Germinal center (tissue), 1 donor: Measurements from ENCODE around the gene DNAJA4.
A peak's percentile ranks its signal among the peaks of the same experiment; 100 is the strongest.

Experiments
- DNase-seq: peaks from one replicate; pipeline ENCODE4 v3.0.0; 2012; ENCODE audit warnings: mixed read lengths, low spot score

The DNAJA4 gene

GRCh38 chr15:78280319-78281072 is 16.1 kb downstream of the DNAJA4 start:
- DNase-seq, result no peak

- no peak for DNase-seq
Observed at GRCh38 chr15:78282324-78282723, 18.0 kb downstream of the DNAJA4 start.

GRCh38 chr15:78284758-78285157 is 20.4 kb downstream of the DNAJA4 start:
- no peak for DNase-seq

GRCh38 chr15:78290222-78290621 is 25.9 kb downstream of the DNAJA4 start:
- DNase-seq, result no peak

GRCh38 chr15:78291052-78291451 is 26.7 kb downstream of the DNAJA4 start:
- DNase-seq, result no peak

- DNase-seq, result no peak
Observed at GRCh38 chr15:78291698-78292097, 27.3 kb downstream of the DNAJA4 start.

- DNase-seq, result no peak
Observed at GRCh38 chr15:78292219-78292618, 27.9 kb downstream of the DNAJA4 start.

- peak; percentile 94 for DNase-seq
Observed at GRCh38 chr15:78299101-78299930, 35.0 kb downstream of the DNAJA4 start, which contains the start of gene SKIC8. Gene SKIC8, minus strand, starts transcription at chr15:78299609. Its CDS starts 3,923 bp downstream, at chr15:78295686.

- DNase-seq, result no peak
Observed at GRCh38 chr15:78301326-78301725, 37.0 kb downstream of the DNAJA4 start.

GRCh38 chr15:78301828-78302227 is 37.5 kb downstream of the DNAJA4 start:
- no peak for DNase-seq

- no peak for DNase-seq
Observed at GRCh38 chr15:78302579-78303312, 38.4 kb downstream of the DNAJA4 start.

GRCh38 chr15:78304216-78305066 is 40.1 kb downstream of the DNAJA4 start:
- DNase-seq, result no peak

GRCh38 chr15:78306176-78306774 is 41.9 kb downstream of the DNAJA4 start:
- DNase-seq, result no peak

- no peak for DNase-seq
Observed at GRCh38 chr15:78307976-78308375, 43.6 kb downstream of the DNAJA4 start.

- DNase-seq, result peak; percentile 44
Observed at GRCh38 chr15:78308422-78309032, 44.2 kb downstream of the DNAJA4 start.

GRCh38 chr15:78311292-78311691 is 46.9 kb downstream of the DNAJA4 start:
- no peak for DNase-seq

- DNase-seq, result no peak
Observed at GRCh38 chr15:78312536-78312935, 48.2 kb downstream of the DNAJA4 start.

- DNase-seq, result no peak
Observed at GRCh38 chr15:78312957-78313356, 48.6 kb downstream of the DNAJA4 start.

- DNase-seq, result no peak
Observed at GRCh38 chr15:78313383-78313782, 49.0 kb downstream of the DNAJA4 start.

GRCh38 chr15:78314181-78314581 is 49.8 kb downstream of the DNAJA4 start:
- no peak for DNase-seq
